PC-9 (cell line): Measurements from ENCODE around the gene BCAS3. TPM values are rescaled to one million over a fixed set of nuclear protein-coding genes. Genes with fewer than 3 reads are reported as not detected.

Experiments
- BruUV-seq: library from RNA; stranded (reverse); fragments of 400-500 nt; replicated peaks from 2 replicates; lab custom pipeline; 2021; lab: Mats Ljungman, UMichigan
- CTCF ChIA-PET: fragments of 300-600 bp; sonication (Branson Sonifier 250); formaldehyde crosslinking; loops from one replicate; lab custom pipeline; 2022; ENCODE audit warnings: antibody characterized with exemption; lab: Charles Lee
- POLR2A ChIA-PET: fragments of 300-600 bp; sonication (Branson Sonifier 250); formaldehyde crosslinking; loops from one replicate; lab custom pipeline; 2022; ENCODE audit warnings: antibody characterized with exemption; ENCODE audit not compliant: unreplicated experiment; lab: Charles Lee
- DNase-seq, 2 experiments: peaks; one replicate each; pipeline versions ENCODE4 v3.0.0 to v3.0.0-alpha.2; 2015 to 2022; ENCODE audit warnings: mixed read lengths in 1 of 2
- H2AFZ ChIP-seq: fragments of 200-600 bp; sonication (generic); 2 replicates; pipeline ENCODE4 v1.8.1; 2017; ENCODE audit warnings: antibody characterized with exemption
- H3F3A ChIP-seq: fragments of 200-600 bp; sonication (generic); 2 replicates; pipeline ENCODE4 v1.8.1; 2017; ENCODE audit warnings: antibody characterized with exemption, mild to moderate bottlenecking, low read depth; ENCODE audit not compliant: insufficient read depth
- H3K27ac ChIP-seq: fragments of 200-600 bp; sonication (generic); 2 replicates; pipeline ENCODE4 v1.6.1; 2016; ENCODE audit warnings: mixed run types
- H3K27me3 ChIP-seq: fragments of 200-600 bp; sonication (generic); 2 replicates; pipeline ENCODE4 v1.6.1; 2016; ENCODE audit warnings: low read depth, mixed run types; ENCODE audit not compliant: insufficient read depth
- H3K36me3 ChIP-seq: fragments of 200-600 bp; sonication (generic); 2 replicates; pipeline ENCODE4 v1.6.1; 2016; ENCODE audit warnings: low read depth, mixed run types
- H3K4me1 ChIP-seq: fragments of 200-600 bp; sonication (generic); replicated peaks from 2 replicates; pipeline ENCODE4 v1.6.1; 2016; ENCODE audit warnings: mixed run types; ENCODE audit not compliant: insufficient read depth
- H3K4me2 ChIP-seq: fragments of 200-600 bp; sonication (generic); 2 replicates; pipeline ENCODE4 v1.6.1; 2017; ENCODE audit warnings: mixed run types
- H3K4me3 ChIP-seq: fragments of 200-600 bp; sonication (generic); 2 replicates; pipeline ENCODE4 v1.6.1; 2016; ENCODE audit warnings: mixed run types
- H3K79me2 ChIP-seq: fragments of 200-600 bp; sonication (generic); 2 replicates; pipeline ENCODE4 v1.6.1; 2017; ENCODE audit warnings: low read depth, mixed run types
- H3K9me2 ChIP-seq: fragments of 200-600 bp; sonication (generic); 2 replicates; pipeline ENCODE4 v1.8.1; 2017; ENCODE audit warnings: mild to moderate bottlenecking; ENCODE audit not compliant: insufficient read depth
- H3K9me3 ChIP-seq: fragments of 200-600 bp; sonication (generic); 2 replicates; pipeline ENCODE4 v1.8.1; 2016; ENCODE audit warnings: low read depth; ENCODE audit not compliant: insufficient read depth
- H4K20me1 ChIP-seq: fragments of 200-600 bp; sonication (generic); 2 replicates; pipeline ENCODE4 v1.8.1; 2017; ENCODE audit not compliant: insufficient read depth
- CTCF ChIP-seq: fragments of 200-600 bp; sonication (generic); conservative IDR thresholded peaks from 2 replicates; pipeline ENCODE4 v1.6.1; 2017; ENCODE audit warnings: mixed run types, antibody characterized with exemption, mild to moderate bottlenecking, moderate library complexity
- EZH2 ChIP-seq: fragments of 200-600 bp; sonication (generic); IDR thresholded peaks from 2 replicates; pipeline ENCODE4 v1.8.0; 2017; ENCODE audit warnings: antibody characterized with exemption, low read depth
- intact Hi-C: fragments of 100-400 bp; cut with micrococcal nuclease; formaldehyde crosslinking; loops from one replicate; pipeline ENCODE4 v1.10.0; 2022; ENCODE audit not compliant: unreplicated experiment
- total RNA-seq: library from RNA; stranded (reverse); gene quantifications from 2 replicates; pipeline ENCODE4 v1.2.3, GENCODE V29; 2021

The BCAS3 gene
- total RNA-seq, 1 experiment from 2014 or later, result 26.0 TPM

GRCh38 chr17:61048376-61049106 lies 370.9 kb downstream of the BCAS3 start:
- no peaks in the 10 kb centered on the region for H4K20me1 ChIP-seq
- H3K79me2 ChIP-seq, result no peaks in the 10 kb centered on the region
- no peaks in the 10 kb centered on the region for H3K27me3 ChIP-seq
- ChIA-PET POLR2A (no interaction called here), CTCF (no interaction called here)
- BruUV-seq, result no TSS peak
- no peak for DNase-seq
- no peak overlapping the region for H2AFZ ChIP-seq
- no peaks in the 10 kb centered on the region for H3K9me2 ChIP-seq
- H3K4me3 ChIP-seq, result no peak overlapping the region
- intact Hi-C loops, result no loop called here
- no peak overlapping the region for H3K4me2 ChIP-seq
- no peak overlapping the region for H3K27ac ChIP-seq
- no peaks in the 10 kb centered on the region for H3F3A ChIP-seq
- H3K36me3 ChIP-seq, result no peaks in the 10 kb centered on the region
- H3K4me1 ChIP-seq, result no peaks in the 10 kb centered on the region
- H3K9me3 ChIP-seq, result no peaks in the 10 kb centered on the region
- no peak for TF ChIP-seq CTCF
- no peak for TF ChIP-seq EZH2

- Histone ChIP-seq H3K9me2 (no peaks in the 10 kb centered on the region), H2AFZ (no peak overlapping the region), H3K4me1 (no peaks in the 10 kb centered on the region), H3F3A (no peaks in the 10 kb centered on the region), H3K27ac (no peak overlapping the region), H3K36me3 (no peaks in the 10 kb centered on the region), H3K27me3 (no peaks in the 10 kb centered on the region), H3K9me3 (no peaks in the 10 kb centered on the region), H3K4me3 (no peak overlapping the region), H3K79me2 (no peaks in the 10 kb centered on the region), H3K4me2 (no peak overlapping the region), H4K20me1 (no peaks in the 10 kb centered on the region)
- ChIA-PET CTCF (interaction anchor here (0.5 kb wide), 1 partner anchor 223 kb away, joined by 3 read pairs; no protein-coding TSS in a partner anchor), POLR2A (no interaction called here)
- no peak for DNase-seq
- no TSS peak for BruUV-seq
- no peak for TF ChIP-seq CTCF
- TF ChIP-seq EZH2, result no peak
- intact Hi-C loops, result no loop called here
These were observed 375.8 kb downstream of the BCAS3 start for GRCh38 chr17:61053469-61053868.

GRCh38 chr17:61054436-61054835 lies 376.8 kb downstream of the BCAS3 start:
- Histone ChIP-seq H4K20me1 (no peaks in the 10 kb centered on the region), H3K36me3 (no peaks in the 10 kb centered on the region), H3K4me1 (no peaks in the 10 kb centered on the region), H2AFZ (no peak overlapping the region), H3K79me2 (no peaks in the 10 kb centered on the region), H3F3A (no peaks in the 10 kb centered on the region), H3K27ac (no peak overlapping the region), H3K4me3 (no peak overlapping the region), H3K4me2 (no peak overlapping the region), H3K27me3 (no peaks in the 10 kb centered on the region), H3K9me2 (no peaks in the 10 kb centered on the region), H3K9me3 (no peaks in the 10 kb centered on the region)
- no peak for DNase-seq
- BruUV-seq, result no TSS peak
- TF ChIP-seq EZH2 (no peak), CTCF (no peak)
- CTCF ChIA-PET, result no interaction called here
- intact Hi-C loops, result no loop called here
- POLR2A ChIA-PET, result no interaction called here
